ENCODE results near the gene PLGRKT.

DNA sequence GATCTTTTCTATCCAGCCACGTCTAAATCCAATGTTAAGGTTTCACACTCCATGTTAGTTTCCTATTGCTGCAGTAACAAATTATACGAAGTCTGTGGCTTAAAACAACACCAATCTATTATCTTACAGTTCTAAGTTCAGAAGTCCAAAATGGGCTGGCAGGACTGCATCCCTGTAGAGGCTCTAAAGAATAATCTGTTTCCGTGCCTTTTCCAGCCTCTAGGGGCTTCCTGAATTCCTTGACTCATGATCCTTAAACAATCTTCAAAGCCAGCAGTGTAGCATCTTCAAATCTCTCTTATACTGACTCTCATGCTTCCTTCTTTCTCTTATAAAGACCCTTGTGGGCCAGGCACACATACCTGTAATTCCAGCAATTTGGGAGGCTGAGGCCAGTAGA is 6.8 kb downstream of the PLGRKT start:
- TF ChIP-seq EZH2phosphoT487 (IDR thresholded peaks at IDR 0.05; ENCODE audit: insufficient read depth, low read depth) (no peak), EZH2 (IDR thresholded peaks at IDR 0.05; ENCODE audit: insufficient read depth, poor library complexity, severe bottlenecking) (no peak)

Measured in GM23248 (cell line).